HCT116 (cell line): ENCODE measurements around the gene SCD5. TPM values are rescaled to one million over a fixed set of nuclear protein-coding genes. Genes with fewer than 3 reads are reported as not detected.

Source experiments
- ATAC-seq: fragments of 200-7000 bp; cut with Tn5 transposase; 2 replicates; pipeline ENCODE4 v1.9.1; 2020; ENCODE audit warnings: mild to moderate bottlenecking, moderate library complexity
- BruUV-seq: library from RNA; stranded (reverse); fragments of 400-500 nt; replicated peaks from 2 replicates; lab custom pipeline; 2021; lab: Mats Ljungman, UMichigan
- CTCF ChIA-PET: fragments of 300-600 bp; sonication (Branson Sonifier 250); formaldehyde crosslinking; loops from one replicate; lab custom pipeline; 2021; ENCODE audit warnings: antibody characterized with exemption; lab: Charles Lee
- POLR2A ChIA-PET: fragments of 300-600, 350-600 bp; sonication (Branson Sonifier 250); formaldehyde crosslinking; loops from one replicate; lab custom pipeline; 2021; ENCODE audit warnings: antibody characterized with exemption; lab: Charles Lee
- RAD21 ChIA-PET, 2 experiments: fragments of 300-600 bp; sonication (Branson Sonifier 250); formaldehyde crosslinking; loops; one replicate each; lab custom pipeline; 2023; ENCODE audit warnings: low total read pairs in 2 of 2; ENCODE audit not compliant: uncharacterized antibody in 2 of 2, unreplicated experiment in 2 of 2, low non-redundant PET in 1 of 2; lab: Charles Lee
- DNase-seq: peaks from one replicate; pipeline ENCODE4 v3.0.0-alpha.2; 2010; ENCODE audit warnings: low read depth, low spot score
- H2AFZ ChIP-seq: fragments of 200-600 bp; shearing (Covaris generic), sonication (generic); 2 replicates; pipeline ENCODE4 v1.6.1; 2017; ENCODE audit warnings: low read depth, mixed run types, mixed read lengths, antibody characterized with exemption, low read length; ENCODE audit not compliant: poor library complexity, severe bottlenecking
- H3K27ac ChIP-seq: 2 replicates; pipeline ENCODE4 v1.5.1; 2012; ENCODE audit warnings: low read depth, low read length
- H3K27me3 ChIP-seq: fragments of 200-600 bp; sonication (generic); 2 replicates; pipeline ENCODE4 v1.6.1; 2016; ENCODE audit warnings: mixed run types, low read length, mixed read lengths; ENCODE audit not compliant: insufficient read depth
- H3K36me3 ChIP-seq, 2 experiments: fragments of 200-500 bp in 1 of 2; fragments of 200-600 bp in 1 of 2; sonication (Bioruptor generic) in 1 of 2; sonication (generic) in 1 of 2; 2 replicates each; pipeline versions ENCODE4 v1.5.1 to v1.6.1; 2014 to 2016; ENCODE audit warnings: low read length in 2 of 2, inconsistent platforms in 1 of 2, mixed read lengths in 1 of 2, mixed run types in 1 of 2; ENCODE audit not compliant: insufficient read depth in 2 of 2, control insufficient read depth in 1 of 2
- H3K4me1 ChIP-seq, 2 experiments: fragments of 200-600 bp in 1 of 2; sonication (generic) in 1 of 2; 2 replicates each; pipeline versions ENCODE4 v1.5.1 to v1.6.1; 2012 to 2017; ENCODE audit warnings: low read length in 2 of 2, inconsistent platforms in 1 of 2, mild to moderate bottlenecking in 1 of 2, mixed read lengths in 1 of 2, mixed run types in 1 of 2, moderate library complexity in 1 of 2; ENCODE audit not compliant: insufficient read depth in 2 of 2, control insufficient read depth in 1 of 2
- H3K4me2 ChIP-seq: fragments of 200-600 bp; sonication (generic); 2 replicates; pipeline ENCODE4 v1.6.1; 2017; ENCODE audit warnings: mixed run types, low read length, mixed read lengths
- H3K4me3 ChIP-seq, 2 experiments: fragments of 200-600 bp in 1 of 2; sonication (generic) in 1 of 2; replicated peaks in 1 of 2; 2 replicates each; pipeline ENCODE4 v1.5.1; 2011 to 2016; ENCODE audit warnings: low read length in 2 of 2, control low read depth in 1 of 2, low read depth in 1 of 2, mild to moderate bottlenecking in 1 of 2, mixed read lengths in 1 of 2, mixed run types in 1 of 2
- H3K79me2 ChIP-seq: fragments of 200-600 bp; sonication (generic); 2 replicates; pipeline ENCODE4 v1.6.1; 2017; ENCODE audit warnings: mild to moderate bottlenecking, mixed run types, low read length, moderate library complexity, mixed read lengths; ENCODE audit not compliant: insufficient read depth
- H3K9ac ChIP-seq: fragments of 200-600 bp; sonication (generic); 2 replicates; pipeline ENCODE4 v1.6.1; 2016; ENCODE audit warnings: low read length, mixed read lengths
- H3K9me2 ChIP-seq: fragments of 200-600 bp; sonication (generic), shearing (Covaris generic); 2 replicates; pipeline ENCODE4 v1.6.1; 2017; ENCODE audit warnings: mixed run types, mild to moderate bottlenecking, moderate library complexity; ENCODE audit not compliant: insufficient read depth
- H3K9me3 ChIP-seq, 2 experiments: fragments of 200-500 bp in 1 of 2; fragments of 200-600 bp in 1 of 2; sonication (Bioruptor generic) in 1 of 2; sonication (generic) in 1 of 2; 2 replicates each; pipeline ENCODE4 v1.6.1; 2014 to 2017; ENCODE audit warnings: low read length in 2 of 2, mixed read lengths in 2 of 2, inconsistent platforms in 1 of 2, low read depth in 1 of 2, mild to moderate bottlenecking in 1 of 2, mixed run types in 1 of 2, moderate library complexity in 1 of 2; ENCODE audit not compliant: control insufficient read depth in 1 of 2, insufficient read depth in 1 of 2
- H4K20me1 ChIP-seq: fragments of 200-600 bp; sonication (generic), shearing (Covaris generic); 2 replicates; pipeline ENCODE4 v1.6.1; 2017; ENCODE audit warnings: mixed run types, mild to moderate bottlenecking, moderate library complexity; ENCODE audit not compliant: insufficient read depth
- CBX3 ChIP-seq: IDR thresholded peaks from 2 replicates; pipeline ENCODE4 v1.6.1; 2012; ENCODE audit warnings: low read depth
- CEBPB ChIP-seq: IDR thresholded peaks from 2 replicates; pipeline ENCODE4 v1.6.1; 2012; ENCODE audit warnings: low read depth
- ELF1 ChIP-seq: IDR thresholded peaks from 2 replicates; pipeline ENCODE4 v1.6.1; 2012; ENCODE audit warnings: low read depth, borderline replicate concordance
- EZH2 ChIP-seq: fragments of 200-600 bp; sonication (generic); IDR thresholded peaks from 2 replicates; pipeline ENCODE4 v1.6.1; 2017; ENCODE audit warnings: antibody characterized with exemption, mixed run types
- EZH2phosphoT487 ChIP-seq: fragments of 200-600 bp; IDR thresholded peaks from 2 replicates; pipeline ENCODE4 v1.6.1; 2018; ENCODE audit warnings: antibody characterized with exemption, borderline replicate concordance
- FOSL1 ChIP-seq: IDR thresholded peaks from 2 replicates; pipeline ENCODE4 v1.6.1; 2012; ENCODE audit warnings: low read depth
- JUND ChIP-seq: IDR thresholded peaks from 2 replicates; pipeline ENCODE4 v1.6.1; 2012
- POLR2A ChIP-seq: IDR thresholded peaks from 2 replicates; pipeline ENCODE4 v1.7.0; 2011; ENCODE audit warnings: borderline replicate concordance; ENCODE audit not compliant: insufficient read depth, insufficient read length; ENCODE audit errors: extremely low read depth
- RAD21 ChIP-seq: IDR thresholded peaks from 2 replicates; pipeline ENCODE4 v1.6.1; 2012; ENCODE audit warnings: low read depth, mild to moderate bottlenecking
- SIN3A ChIP-seq: IDR thresholded peaks from 2 replicates; pipeline ENCODE4 v1.6.1; 2012; ENCODE audit warnings: low read depth
- SP1 ChIP-seq: IDR thresholded peaks from 2 replicates; pipeline ENCODE4 v1.6.1; 2012; ENCODE audit warnings: low read depth
- SRF ChIP-seq: IDR thresholded peaks from 2 replicates; pipeline ENCODE4 v1.6.1; 2012; ENCODE audit warnings: low read depth
- TCF7L2 ChIP-seq: IDR thresholded peaks from 2 replicates; pipeline ENCODE4 v1.7.0; 2011; ENCODE audit warnings: borderline replicate concordance, inconsistent platforms; ENCODE audit not compliant: insufficient read depth, insufficient read length; ENCODE audit errors: extremely low read depth
- YY1 ChIP-seq: IDR thresholded peaks from 2 replicates; pipeline ENCODE4 v1.6.1; 2011; ENCODE audit warnings: low read length, low read depth, moderate library complexity, mild to moderate bottlenecking; ENCODE audit not compliant: insufficient replicate concordance; ENCODE audit errors: extremely low read depth
- ZFX ChIP-seq: fragments of 450-650 bp; IDR thresholded peaks from 2 replicates; pipeline ENCODE4 v1.6.1; 2017
- ZNF274 ChIP-seq: fragments of 200-500 bp; sonication (Bioruptor generic); IDR thresholded peaks from 2 replicates; pipeline ENCODE4 v1.6.1; 2014; ENCODE audit warnings: mild to moderate bottlenecking, low read depth, low read length, inconsistent platforms
- intact Hi-C: fragments of 100-400 bp; cut with micrococcal nuclease; formaldehyde crosslinking; loops from 2 replicates; pipeline ENCODE4 v1.10.0; 2022
- total RNA-seq: library from RNA; stranded (reverse); gene quantifications from one replicate; pipeline ENCODE4 v1.2.1, GENCODE V29; 2021; ENCODE audit not compliant: unreplicated experiment
- TF ChIP-seq, protein P1 (sequence below): IDR thresholded peaks from 2 replicates; pipeline ENCODE4 v1.6.1; 2012
- TF ChIP-seq, protein P2 (sequence below): IDR thresholded peaks from 2 replicates; pipeline ENCODE4 v1.6.1; 2012
- TF ChIP-seq, protein P3 (sequence below), 3 experiments: fragments of 200-600 bp in 1 of 3; sonication (generic) in 1 of 3; IDR thresholded peaks in 2 of 3; conservative IDR thresholded peaks in 1 of 3; 2 replicates each; pipeline ENCODE4 v1.5.1; 2012 to 2017; ENCODE audit warnings: low read depth in 2 of 3, low read length in 2 of 3, antibody characterized with exemption in 1 of 3, borderline replicate concordance in 1 of 3, control low read depth in 1 of 3, mild to moderate bottlenecking in 1 of 3, mixed read lengths in 1 of 3, mixed run types in 1 of 3, moderate library complexity in 1 of 3; ENCODE audit not compliant: insufficient read depth in 1 of 3
- TF ChIP-seq, protein P4 (sequence below): IDR thresholded peaks from 2 replicates; pipeline ENCODE4 v1.6.1; 2011; ENCODE audit warnings: mild to moderate bottlenecking, low read length, moderate library complexity; ENCODE audit not compliant: insufficient replicate concordance; ENCODE audit errors: extremely low read depth

The SCD5 gene
- total RNA-seq, 1 experiment from 2014 or later: 21.7 TPM

DNA sequence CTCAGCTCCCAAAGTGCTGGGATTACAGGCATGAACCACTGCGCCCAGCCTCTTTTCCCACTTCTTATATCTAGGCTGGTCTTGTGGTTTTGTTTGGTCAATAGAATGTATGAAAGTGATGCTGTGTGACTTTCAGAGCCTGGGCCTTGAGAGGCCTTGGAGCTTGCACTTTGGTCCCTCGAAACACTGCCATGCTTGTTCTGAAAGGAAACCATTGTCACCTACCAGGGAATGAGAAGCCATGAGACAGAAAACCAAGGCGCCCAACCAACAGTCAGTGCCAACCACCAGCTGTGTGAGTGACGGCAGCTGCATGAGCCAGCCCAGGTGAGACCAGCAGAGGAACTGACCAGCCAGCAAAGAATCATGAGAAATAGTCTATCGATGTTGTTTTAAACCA is 57.4 kb downstream of the SCD5 start:
- no peaks in the 10 kb centered on the region for H3K9me3 ChIP-seq
- DNase-seq (no peak), ATAC-seq (no peak)
- H3K9me2 ChIP-seq: no peaks in the 10 kb centered on the region
- CTCF ChIA-PET: no interaction called here
- RAD21 ChIA-PET: interaction anchor here in 1 of 2 experiments (0.7 kb wide), 1 partner anchor 79 kb away, joined by 4 read pairs; no protein-coding TSS in a partner anchor
- TF ChIP-seq SIN3A: no peak
- no peak for TF ChIP-seq ZNF274
- TF ChIP-seq SP1: no peak
- TF ChIP-seq, protein P1, sequence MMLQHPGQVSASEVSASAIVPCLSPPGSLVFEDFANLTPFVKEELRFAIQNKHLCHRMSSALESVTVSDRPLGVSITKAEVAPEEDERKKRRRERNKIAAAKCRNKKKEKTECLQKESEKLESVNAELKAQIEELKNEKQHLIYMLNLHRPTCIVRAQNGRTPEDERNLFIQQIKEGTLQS: no peak
- no peak for TF ChIP-seq JUND
- TF ChIP-seq CEBPB: no peak
- no peak for TF ChIP-seq CBX3
- TF ChIP-seq, protein P2, sequence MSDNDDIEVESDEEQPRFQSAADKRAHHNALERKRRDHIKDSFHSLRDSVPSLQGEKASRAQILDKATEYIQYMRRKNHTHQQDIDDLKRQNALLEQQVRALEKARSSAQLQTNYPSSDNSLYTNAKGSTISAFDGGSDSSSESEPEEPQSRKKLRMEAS: no peak
- TF ChIP-seq TCF7L2: no peak
- TF ChIP-seq, protein P3, sequence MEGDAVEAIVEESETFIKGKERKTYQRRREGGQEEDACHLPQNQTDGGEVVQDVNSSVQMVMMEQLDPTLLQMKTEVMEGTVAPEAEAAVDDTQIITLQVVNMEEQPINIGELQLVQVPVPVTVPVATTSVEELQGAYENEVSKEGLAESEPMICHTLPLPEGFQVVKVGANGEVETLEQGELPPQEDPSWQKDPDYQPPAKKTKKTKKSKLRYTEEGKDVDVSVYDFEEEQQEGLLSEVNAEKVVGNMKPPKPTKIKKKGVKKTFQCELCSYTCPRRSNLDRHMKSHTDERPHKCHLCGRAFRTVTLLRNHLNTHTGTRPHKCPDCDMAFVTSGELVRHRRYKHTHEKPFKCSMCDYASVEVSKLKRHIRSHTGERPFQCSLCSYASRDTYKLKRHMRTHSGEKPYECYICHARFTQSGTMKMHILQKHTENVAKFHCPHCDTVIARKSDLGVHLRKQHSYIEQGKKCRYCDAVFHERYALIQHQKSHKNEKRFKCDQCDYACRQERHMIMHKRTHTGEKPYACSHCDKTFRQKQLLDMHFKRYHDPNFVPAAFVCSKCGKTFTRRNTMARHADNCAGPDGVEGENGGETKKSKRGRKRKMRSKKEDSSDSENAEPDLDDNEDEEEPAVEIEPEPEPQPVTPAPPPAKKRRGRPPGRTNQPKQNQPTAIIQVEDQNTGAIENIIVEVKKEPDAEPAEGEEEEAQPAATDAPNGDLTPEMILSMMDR (IDR thresholded peaks at IDR 0.05 in 2 of 3, conservative IDR thresholded peaks at IDR 0.05 in 1 of 3; ENCODE audit: borderline replicate concordance in 1 of 3, insufficient read depth in 1 of 3, low read depth in 2 of 3, low read length in 2 of 3): no peak
- no peak for TF ChIP-seq ZFX
- TF ChIP-seq, protein P4, sequence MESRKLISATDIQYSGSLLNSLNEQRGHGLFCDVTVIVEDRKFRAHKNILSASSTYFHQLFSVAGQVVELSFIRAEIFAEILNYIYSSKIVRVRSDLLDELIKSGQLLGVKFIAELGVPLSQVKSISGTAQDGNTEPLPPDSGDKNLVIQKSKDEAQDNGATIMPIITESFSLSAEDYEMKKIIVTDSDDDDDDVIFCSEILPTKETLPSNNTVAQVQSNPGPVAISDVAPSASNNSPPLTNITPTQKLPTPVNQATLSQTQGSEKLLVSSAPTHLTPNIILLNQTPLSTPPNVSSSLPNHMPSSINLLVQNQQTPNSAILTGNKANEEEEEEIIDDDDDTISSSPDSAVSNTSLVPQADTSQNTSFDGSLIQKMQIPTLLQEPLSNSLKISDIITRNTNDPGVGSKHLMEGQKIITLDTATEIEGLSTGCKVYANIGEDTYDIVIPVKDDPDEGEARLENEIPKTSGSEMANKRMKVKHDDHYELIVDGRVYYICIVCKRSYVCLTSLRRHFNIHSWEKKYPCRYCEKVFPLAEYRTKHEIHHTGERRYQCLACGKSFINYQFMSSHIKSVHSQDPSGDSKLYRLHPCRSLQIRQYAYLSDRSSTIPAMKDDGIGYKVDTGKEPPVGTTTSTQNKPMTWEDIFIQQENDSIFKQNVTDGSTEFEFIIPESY: no peak
- TF ChIP-seq SRF: no peak
- TF ChIP-seq ELF1: no peak
- no peak for TF ChIP-seq YY1
- TF ChIP-seq POLR2A: no peak
- no peak for TF ChIP-seq EZH2
- TF ChIP-seq RAD21: no peak
- no peak for TF ChIP-seq EZH2phosphoT487
- no peak for TF ChIP-seq FOSL1
- no peaks in the 10 kb centered on the region for H3K79me2 ChIP-seq
- H3K4me2 ChIP-seq: no peak overlapping the region
- H3K27me3 ChIP-seq: no peaks in the 10 kb centered on the region
- no peak overlapping the region for H2AFZ ChIP-seq
- H3K27ac ChIP-seq: no peak overlapping the region
- no peak overlapping the region for H3K9ac ChIP-seq
- POLR2A ChIA-PET: no interaction called here
- no peaks in the 10 kb centered on the region for H3K36me3 ChIP-seq
- intact Hi-C loops: no loop called here
- BruUV-seq: no TSS peak
- peaks cover 3 to 20% of the 10 kb centered on the region in 2 experiments; a peak in 2 of 4 replicates for H3K4me1 ChIP-seq
- H4K20me1 ChIP-seq: no peaks in the 10 kb centered on the region
- H3K4me3 ChIP-seq: no peak overlapping the region
